B cell (primary cell): ENCODE results near the gene SPOCK3.

Experiments
- CTCF ChIP-seq: fragments of 200-600 bp; IDR thresholded peaks from one replicate; pipeline ENCODE4 v1.8.0; 2022; ENCODE audit warnings: antibody characterized with exemption, mild to moderate bottlenecking
- EZH2 ChIP-seq: IDR thresholded peaks from 2 replicates; pipeline ENCODE4 v1.6.1; 2012; ENCODE audit warnings: borderline replicate concordance, low read depth, mild to moderate bottlenecking, moderate library complexity, low read length; ENCODE audit not compliant: insufficient read depth, poor library complexity, severe bottlenecking

- TF ChIP-seq CTCF, result no peak
- no peak for TF ChIP-seq EZH2
Observed at GRCh38 chr4:167020410-167020809, 213.9 kb downstream of the SPOCK3 start.
